Germinal center (tissue), 1 donor: ENCODE data around the gene RPS15A.
"Not testable (repeated sequence)": the region's sequence is repeated elsewhere in the genome, so short reads cannot be mapped to it uniquely, and the experiment has no call there.

ENCODE experiments used
- DNase-seq: peaks from one replicate; pipeline ENCODE4 v3.0.0; 2012; ENCODE audit warnings: mixed read lengths, low spot score

Gene RPS15A

DNA sequence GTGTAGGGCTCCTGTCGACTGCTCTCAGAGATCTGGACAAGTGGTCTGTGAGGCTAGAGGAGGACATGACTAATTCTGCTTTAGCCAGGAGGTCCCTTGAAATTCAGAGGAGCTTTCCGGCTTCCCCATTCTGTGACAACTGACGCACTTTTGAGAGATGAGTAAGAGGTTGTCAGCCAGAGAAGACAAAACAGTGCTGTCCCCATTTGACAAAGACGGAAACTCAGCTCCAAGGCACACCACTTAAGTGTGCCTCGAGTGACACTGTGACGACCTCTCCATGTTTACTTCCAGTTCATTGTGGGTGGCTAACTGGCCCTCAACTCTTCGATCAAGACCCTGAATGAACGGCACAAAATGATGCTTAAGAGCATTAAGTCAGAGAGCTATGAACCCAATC, 47.3 kb downstream of the RPS15A start:
- DNase-seq: not testable (repeated sequence)

- DNase-seq: not testable (repeated sequence)
Observed at GRCh38 chr16:18740027-18740426, 50.1 kb downstream of the RPS15A start.

DNA sequence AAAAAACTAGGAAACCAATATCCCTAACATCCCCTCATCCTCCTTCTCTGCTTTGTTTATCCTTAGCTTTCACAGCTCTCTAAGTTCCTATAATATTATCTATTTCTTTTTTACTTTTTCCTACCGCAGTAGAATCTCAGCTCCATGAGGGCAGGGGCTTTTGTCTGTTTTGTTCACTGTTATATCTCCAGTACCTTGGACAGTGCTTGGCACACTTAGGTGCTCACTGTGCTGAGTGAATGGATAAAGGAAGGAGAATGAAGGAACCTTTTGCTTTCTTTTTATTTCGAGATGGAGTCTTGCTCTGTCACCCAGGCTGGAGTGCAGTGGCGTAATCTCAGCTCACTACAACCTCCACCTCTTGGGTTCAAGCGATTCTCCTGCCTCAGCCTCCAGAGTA, 51.4 kb downstream of the RPS15A start:
- not testable (repeated sequence) for DNase-seq

DNA sequence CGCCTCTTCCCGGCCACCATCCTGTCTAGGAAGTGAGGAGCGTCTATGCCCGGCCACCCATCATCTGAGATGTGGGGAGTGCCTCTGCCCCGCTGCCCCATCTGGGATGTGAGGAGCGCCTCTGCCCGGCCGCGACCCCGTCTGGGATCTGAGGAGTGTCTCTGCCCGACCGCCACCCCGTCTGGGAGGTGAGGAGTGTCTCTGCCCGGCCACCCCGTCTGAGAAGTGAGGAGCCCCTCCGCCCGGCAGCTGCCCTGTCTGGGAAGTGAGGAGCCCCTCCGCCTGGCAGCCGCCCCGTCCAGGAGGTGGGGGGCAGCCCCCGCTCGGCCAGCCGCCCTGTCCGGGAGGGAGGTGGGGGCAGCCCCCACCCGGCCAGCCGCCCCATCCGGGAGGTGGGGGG, 55.9 kb downstream of the RPS15A start:
- not testable (repeated sequence) for DNase-seq
